ENCODE measurements around the gene FRMD4B. TPM values are rescaled to one million over a fixed set of nuclear protein-coding genes. Genes with fewer than 3 reads are reported as not detected.

FRMD4B gene
- total RNA-seq (2014; rRNA removed; shearing (Covaris generic)) (not detected in 2 replicates), total RNA-seq (2022) (not detected in 2 replicates), Bru-seq, nascent RNA (percentile 1 among the genes with signal in this experiment), BruChase-seq, experiment 1, labeled RNA remaining after a 6-hour chase (percentile 3 among the genes with signal in this experiment), BruChase-seq, experiment 2, labeled RNA remaining after a 2-hour chase (percentile 0 among the genes with signal in this experiment)
- long read RNA-seq: 0 reads

GRCh38 chr3:69385723-69386555 lies at the start of gene FRMD4B:
Gene FRMD4B, minus strand, starts transcription at chr3:69386088. Its CDS starts 99 bp downstream, at chr3:69385989.
- no peaks in the 10 kb centered on the region for H3K79me2 ChIP-seq (ENCODE audit: insufficient read depth, low read depth, low read length)
- no peak for DNase-seq (ENCODE audit: low spot score)
- ChIA-PET CTCF (ENCODE audit: unreplicated experiment) (no interaction called here), POLR2A (no interaction called here)
- no TSS peak for BruUV-seq (replicated peaks)
- H3K36me3 ChIP-seq (ENCODE audit: insufficient read depth, low read length): no peaks in the 10 kb centered on the region
- intact Hi-C loops (cut with micrococcal nuclease; ENCODE audit: unreplicated experiment): no loop called here
- H4K20me1 ChIP-seq (ENCODE audit: insufficient read depth, low read length): no peaks in the 10 kb centered on the region
- no peak within 1 kb of the TSS for H3K27ac ChIP-seq (ENCODE audit: low read depth, low read length, poor library complexity, severe bottlenecking)
- H3K9me3 ChIP-seq (ENCODE audit: low read length): no peaks in the 10 kb centered on the region
- H2AFZ ChIP-seq (ENCODE audit: low read length): no peak within 1 kb of the TSS
- H3K9me2 ChIP-seq (ENCODE audit: insufficient read depth, low read length): no peaks in the 10 kb centered on the region
- H3K4me1 ChIP-seq (ENCODE audit: insufficient read depth, low read length, poor library complexity, severe bottlenecking): no peaks in the 10 kb centered on the region
- no peak within 1 kb of the TSS for H3K4me2 ChIP-seq (ENCODE audit: low read length)
- TF ChIP-seq EZH2phosphoT487 (IDR thresholded peaks at IDR 0.05; ENCODE audit: borderline replicate concordance, low read depth, low read length) (no peak), CTCF (conservative IDR thresholded peaks at IDR 0.05; ENCODE audit: low read length) (no peak)
- H3K4me3 ChIP-seq (ENCODE audit: low read depth, low read length, poor library complexity, severe bottlenecking): no peak within 1 kb of the TSS

- no peaks in the 10 kb centered on the region for H3K9me3 ChIP-seq (ENCODE audit: low read length)
- H3K4me2 ChIP-seq (ENCODE audit: low read length): no peak overlapping the region
- no peak overlapping the region for H2AFZ ChIP-seq (ENCODE audit: low read length)
- BruUV-seq (replicated peaks): no TSS peak
- H3K27ac ChIP-seq (ENCODE audit: low read depth, low read length, poor library complexity, severe bottlenecking): no peak overlapping the region
- POLR2A ChIA-PET: no interaction called here
- no peaks in the 10 kb centered on the region for H3K36me3 ChIP-seq (ENCODE audit: insufficient read depth, low read length)
- H4K20me1 ChIP-seq (ENCODE audit: insufficient read depth, low read length): no peaks in the 10 kb centered on the region
- CTCF ChIA-PET (ENCODE audit: unreplicated experiment): no interaction called here
- H3K79me2 ChIP-seq (ENCODE audit: insufficient read depth, low read depth, low read length): no peaks in the 10 kb centered on the region
- no peak for DNase-seq (ENCODE audit: low spot score)
- H3K9me2 ChIP-seq (ENCODE audit: insufficient read depth, low read length): no peaks in the 10 kb centered on the region
- no peak overlapping the region for H3K4me3 ChIP-seq (ENCODE audit: low read depth, low read length, poor library complexity, severe bottlenecking)
- H3K4me1 ChIP-seq (ENCODE audit: insufficient read depth, low read length, poor library complexity, severe bottlenecking): no peaks in the 10 kb centered on the region
- intact Hi-C loops (cut with micrococcal nuclease; ENCODE audit: unreplicated experiment): no loop called here
- TF ChIP-seq CTCF (conservative IDR thresholded peaks at IDR 0.05; ENCODE audit: low read length): no peak
- TF ChIP-seq EZH2phosphoT487 (IDR thresholded peaks at IDR 0.05; ENCODE audit: borderline replicate concordance, low read depth, low read length): no peak
Measured at GRCh38 chr3:69433969-69434325, 48.1 kb upstream of the FRMD4B start.

All from OCI-LY7 (cell line).